ENCODE data around the gene UVSSA. TPM values are rescaled to one million over a fixed set of nuclear protein-coding genes. Genes with fewer than 3 reads are reported as not detected.
"Not testable (repeated sequence)": the region's sequence is repeated elsewhere in the genome, so short reads cannot be mapped to it uniquely, and the experiment has no call there.

The UVSSA gene
- polyA plus RNA-seq, 4 donors: 4.9 to 23.8 (median 13.5) TPM

DNA sequence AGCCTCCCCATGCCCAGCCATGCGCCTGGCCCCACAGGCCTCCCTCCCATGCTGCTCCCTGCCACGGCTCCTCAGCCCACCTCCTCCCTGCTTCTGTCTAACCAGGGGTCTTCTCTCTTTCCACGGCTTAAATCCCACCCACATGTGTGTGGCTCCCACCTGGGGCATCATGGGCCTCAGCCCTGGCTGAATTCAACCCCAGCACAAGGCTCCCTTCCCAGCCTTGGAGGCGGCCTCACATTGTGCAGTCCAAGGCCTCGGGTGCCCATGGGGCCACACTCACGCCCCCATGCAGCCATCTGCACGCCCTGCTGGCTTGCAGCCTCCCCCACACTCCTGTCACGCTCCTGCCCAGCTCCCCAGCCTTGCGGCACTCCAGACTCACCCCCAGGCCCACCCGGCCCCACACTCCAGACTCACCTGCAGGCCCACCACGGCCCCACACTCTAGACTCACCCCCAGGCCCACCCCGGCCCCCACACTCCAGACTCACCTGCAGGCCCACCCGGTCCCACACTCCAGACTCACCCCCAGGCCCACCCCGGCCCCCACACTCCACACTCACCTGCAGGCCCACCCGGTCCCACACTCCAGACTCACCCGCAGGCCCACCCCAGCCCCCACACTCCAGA, 30.4 kb upstream of the UVSSA start:
- no peak for DNase-seq (ENCODE audit: low read depth in 4 of 4, low spot score in 2 of 4)

DNA sequence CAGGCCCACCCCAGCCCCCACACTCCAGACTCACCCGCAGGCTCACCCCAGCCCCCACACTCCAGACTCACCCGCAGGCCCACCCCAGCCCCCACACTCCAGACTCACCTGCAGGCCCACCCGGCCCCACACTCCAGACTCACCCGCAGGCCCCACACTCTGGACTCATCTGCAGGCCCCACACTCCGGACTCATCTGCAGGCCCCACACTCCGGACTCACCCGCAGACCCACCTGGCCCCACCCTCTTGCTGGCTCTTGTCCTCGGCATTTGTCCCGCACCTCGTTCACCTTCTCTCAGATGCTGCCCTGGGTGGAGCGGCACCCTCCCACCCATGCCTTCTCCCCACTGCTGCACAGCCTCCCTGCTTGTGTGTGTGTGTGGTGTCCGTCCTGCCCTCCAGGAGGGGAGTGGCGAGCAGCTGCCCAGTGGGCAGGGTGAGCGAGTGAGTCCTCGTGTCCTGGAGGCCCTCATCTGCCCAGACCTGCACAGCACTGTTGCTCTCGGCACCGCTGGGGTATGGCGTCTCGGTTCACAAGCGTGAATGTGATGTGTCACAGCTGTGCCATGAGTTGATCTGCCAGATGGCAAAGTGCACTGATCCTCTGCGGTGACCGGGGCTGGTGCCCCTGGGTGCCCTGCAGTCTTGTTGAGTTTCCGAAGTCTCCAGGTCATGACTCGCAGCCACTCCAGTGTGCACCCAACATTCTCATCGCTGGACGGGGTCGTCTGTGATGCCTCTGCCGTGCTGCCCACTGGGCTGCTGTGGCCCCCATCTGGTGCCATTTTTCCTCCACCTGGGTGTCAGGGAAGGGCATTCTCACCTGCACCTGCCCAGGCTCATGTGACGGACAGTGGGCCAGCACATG, 29.6 kb upstream of the UVSSA start:
- no peak for DNase-seq (ENCODE audit: low read depth in 4 of 4, low spot score in 2 of 4)

DNA sequence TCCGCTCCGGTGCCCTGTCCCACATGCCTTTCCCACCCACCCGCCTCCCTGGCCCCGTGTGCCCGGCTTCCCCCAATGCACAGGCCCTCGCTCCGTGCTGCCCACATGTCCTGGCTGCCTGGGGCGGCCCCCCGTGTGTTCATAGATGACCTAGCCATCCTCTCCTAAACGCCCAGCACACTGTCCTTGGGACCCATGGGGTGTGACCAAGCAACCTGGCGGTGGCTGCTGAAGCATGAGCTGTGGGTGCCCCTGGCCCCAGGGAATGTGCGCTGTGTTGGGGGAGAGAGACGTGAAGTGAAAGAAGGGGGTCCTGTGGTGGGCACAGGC, 29.0 kb upstream of the UVSSA start:
- no peak for DNase-seq (ENCODE audit: low read depth in 4 of 4, low spot score in 2 of 4)

DNA sequence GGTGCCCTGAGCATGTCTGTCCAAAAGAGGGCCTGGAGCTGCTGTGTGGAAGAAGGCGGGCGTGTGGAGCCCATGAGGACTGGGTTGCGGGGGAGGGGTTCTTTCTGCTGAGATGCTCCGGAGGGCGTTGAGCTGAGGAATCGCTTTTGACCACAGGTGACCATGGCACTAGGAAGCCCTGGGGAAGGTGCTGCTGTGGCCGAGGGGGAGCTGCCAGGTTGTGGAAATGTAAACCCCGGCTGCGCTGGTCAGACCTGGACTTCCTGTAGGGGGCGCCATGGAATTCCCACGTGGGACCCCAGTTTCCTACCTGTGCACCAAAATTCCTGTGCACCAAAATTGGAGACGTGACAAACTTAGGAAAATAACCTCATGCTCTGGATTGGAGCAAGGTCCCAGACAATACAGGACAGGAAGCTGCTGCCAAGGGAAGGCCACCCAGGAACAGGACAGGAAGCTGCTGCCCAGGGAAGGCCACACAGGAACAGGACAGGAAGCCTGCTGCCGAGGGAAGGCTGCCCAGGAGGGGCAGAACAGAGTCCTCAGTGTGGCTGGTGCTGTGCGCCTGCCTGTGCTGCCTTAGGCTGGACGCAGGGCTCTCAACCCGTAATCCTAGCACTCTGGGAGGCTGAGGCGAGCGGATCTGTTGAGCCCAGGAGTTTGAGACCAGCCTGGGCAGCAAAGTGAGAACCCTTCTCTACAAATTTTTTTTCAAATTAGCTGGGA, 28.4 kb upstream of the UVSSA start:
- DNase-seq (ENCODE audit: low read depth in 4 of 4, low spot score in 2 of 4): no peak

DNA sequence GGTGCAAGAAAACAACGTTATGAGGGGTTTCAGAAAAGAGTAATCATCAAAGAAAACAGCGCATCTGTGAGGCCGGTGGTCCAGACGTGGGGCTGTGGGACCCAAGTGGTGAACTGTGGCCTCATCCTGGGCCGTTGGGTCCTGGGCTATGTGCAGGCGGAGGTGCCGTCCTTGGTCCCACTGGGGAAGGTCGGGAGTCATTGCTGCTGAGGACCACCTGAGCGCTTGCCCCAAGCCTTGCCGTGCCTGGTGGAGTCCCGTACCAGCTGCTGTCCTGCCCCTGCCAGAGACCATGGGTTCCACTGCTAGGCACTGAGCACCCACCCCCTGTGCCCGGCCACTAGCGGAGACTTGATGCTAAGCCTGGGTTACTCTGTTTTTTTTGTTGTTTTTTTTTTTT, 25.5 kb upstream of the UVSSA start:
- no peak for DNase-seq (ENCODE audit: low read depth in 4 of 4, low spot score in 2 of 4)

DNA sequence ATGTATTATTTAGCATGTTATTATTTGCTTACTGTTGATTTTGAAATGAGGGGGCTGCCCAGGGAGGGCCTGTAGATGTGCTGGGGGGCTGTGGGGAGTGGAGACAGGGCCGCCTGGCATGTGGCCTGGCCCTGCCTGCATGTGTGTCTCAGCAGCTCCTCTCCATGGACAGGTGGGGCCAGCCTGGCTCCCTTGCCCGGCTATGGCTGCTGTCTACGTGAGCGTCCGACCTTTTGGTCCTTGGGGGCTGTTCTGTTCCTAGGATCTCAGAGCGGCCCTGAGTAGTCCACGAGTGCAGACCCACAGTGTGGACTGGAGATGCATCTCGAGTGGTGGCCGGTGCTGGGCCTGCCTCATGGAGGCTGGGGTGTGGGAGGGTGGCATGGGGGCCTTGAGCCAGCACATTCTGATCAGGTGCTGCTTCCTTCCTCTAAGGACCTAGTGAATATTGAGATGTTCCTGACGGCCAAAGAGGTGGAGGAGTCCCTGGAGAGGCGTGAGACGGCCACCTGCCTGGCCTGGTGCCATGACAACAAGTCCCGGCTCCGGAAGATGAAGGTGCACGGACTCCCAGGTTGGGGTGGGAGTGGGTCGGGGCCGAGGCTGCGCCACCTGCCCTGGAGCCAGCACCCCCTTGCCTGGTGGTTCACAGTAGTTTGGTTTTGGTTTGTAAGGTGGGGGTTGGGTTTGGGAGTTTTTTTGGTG, 24.9 kb upstream of the UVSSA start:
- DNase-seq (ENCODE audit: low read depth in 4 of 4, low spot score in 2 of 4): no peak

DNA sequence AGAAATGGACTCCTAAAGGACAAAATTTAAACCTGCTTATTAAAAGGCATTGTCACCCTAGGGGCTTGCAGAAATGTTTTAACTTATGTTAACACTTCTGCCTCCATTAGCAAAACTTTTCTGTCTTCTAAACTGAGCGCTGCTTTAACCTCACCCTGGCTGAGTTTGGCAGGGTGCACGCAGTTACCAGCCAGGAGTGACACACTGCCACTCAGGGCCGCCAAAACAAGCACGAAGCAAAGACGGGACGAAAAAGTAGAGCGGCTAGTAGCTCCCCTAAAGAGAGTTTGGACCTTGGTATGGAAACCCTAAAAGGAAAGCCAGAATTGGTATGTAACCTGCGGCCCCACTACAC, 23.8 kb upstream of the UVSSA start:
- no peak for DNase-seq (ENCODE audit: low read depth in 4 of 4, low spot score in 2 of 4)

DNA sequence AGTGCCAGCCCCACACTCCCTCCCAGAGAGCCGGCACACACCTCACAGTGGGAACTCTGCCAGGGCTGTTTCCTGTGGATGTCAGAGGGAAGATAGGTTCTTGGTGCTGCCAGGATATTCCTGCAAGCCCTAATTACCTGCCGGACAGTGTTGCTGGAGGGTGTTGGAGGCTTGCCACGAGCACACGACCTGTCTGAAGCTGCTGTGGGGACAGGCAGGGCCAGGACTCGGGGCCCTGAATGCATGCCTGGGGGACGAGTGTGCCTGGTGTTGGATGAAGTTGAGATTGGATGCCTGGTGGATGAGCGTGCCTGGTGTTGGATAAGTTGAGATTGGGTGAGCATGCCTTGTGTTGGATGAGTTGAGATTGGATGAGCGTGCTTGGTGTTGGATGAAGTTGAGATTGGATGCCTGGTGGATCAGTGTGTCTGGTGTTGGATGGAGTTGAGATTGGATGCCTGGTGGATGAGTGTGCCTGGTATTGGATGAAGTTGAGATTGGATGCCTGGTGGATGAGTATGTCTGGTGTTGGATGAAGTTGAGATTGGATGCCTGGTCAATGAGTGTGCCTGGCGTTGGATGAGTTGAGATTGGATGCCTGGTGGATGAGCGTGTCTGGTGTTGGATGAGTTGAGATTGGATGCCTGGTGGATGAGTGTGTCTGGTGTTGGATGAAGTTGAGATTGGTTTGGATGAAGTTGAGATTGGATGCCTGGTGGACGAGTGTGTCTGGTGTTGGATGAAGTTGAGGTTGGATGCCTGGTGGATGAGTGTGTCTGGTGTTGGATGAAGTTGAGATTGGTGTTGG, 23.2 kb upstream of the UVSSA start:
- no peak for DNase-seq (ENCODE audit: low read depth in 4 of 4, low spot score in 2 of 4)

DNA sequence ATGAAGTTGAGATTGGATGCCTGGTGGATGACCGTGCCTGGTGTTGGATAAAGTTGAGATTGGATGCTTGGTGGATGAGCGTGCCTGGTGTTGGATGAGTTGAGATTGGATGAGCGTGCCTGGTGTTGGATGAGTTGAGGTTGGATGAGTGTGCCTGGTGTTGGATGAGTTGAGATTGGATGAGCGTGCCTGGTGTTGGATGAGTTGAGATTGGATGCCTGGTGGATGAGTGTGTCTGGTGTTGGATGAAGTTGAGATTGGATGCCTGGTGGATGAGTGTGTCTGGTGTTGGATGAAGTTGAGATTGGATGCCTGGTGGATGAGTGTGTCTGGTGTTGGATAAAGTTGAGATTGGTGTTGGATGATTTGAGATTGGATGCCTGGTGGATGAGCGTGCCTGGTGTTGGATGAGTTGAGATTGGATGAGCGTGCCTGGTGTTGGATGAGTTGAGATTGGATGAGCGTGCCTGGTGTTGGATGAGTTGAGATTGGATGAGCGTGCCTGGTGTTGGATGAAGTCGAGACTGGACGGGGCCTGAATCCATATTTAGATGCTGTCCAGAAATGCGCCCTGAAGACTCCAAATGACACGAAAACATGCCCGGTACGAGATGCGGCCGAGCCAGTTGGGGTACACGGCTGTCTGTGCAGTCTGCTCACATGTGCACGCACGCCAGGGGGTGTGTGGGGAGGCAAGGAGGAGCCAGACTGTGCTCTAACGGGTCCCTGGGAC, 22.4 kb upstream of the UVSSA start:
- DNase-seq (ENCODE audit: low read depth in 4 of 4, low spot score in 2 of 4): not testable (repeated sequence)

DNA sequence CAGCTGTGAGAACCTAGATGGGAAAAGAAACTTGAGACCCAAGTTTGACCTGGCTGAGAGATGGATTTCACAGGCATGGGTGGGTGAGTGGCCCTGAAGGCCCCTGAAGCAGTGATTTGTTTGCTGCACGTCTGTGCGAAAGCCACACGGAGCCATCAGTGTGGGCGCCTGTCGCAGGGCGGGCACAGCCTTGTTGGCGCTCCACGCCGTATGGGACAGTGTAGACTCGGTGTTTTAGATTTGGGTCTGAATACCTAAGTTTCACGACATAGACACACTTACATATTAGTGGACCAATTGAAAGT, 21.9 kb upstream of the UVSSA start:
- no peak for DNase-seq (ENCODE audit: low read depth in 4 of 4, low spot score in 2 of 4)

DNA sequence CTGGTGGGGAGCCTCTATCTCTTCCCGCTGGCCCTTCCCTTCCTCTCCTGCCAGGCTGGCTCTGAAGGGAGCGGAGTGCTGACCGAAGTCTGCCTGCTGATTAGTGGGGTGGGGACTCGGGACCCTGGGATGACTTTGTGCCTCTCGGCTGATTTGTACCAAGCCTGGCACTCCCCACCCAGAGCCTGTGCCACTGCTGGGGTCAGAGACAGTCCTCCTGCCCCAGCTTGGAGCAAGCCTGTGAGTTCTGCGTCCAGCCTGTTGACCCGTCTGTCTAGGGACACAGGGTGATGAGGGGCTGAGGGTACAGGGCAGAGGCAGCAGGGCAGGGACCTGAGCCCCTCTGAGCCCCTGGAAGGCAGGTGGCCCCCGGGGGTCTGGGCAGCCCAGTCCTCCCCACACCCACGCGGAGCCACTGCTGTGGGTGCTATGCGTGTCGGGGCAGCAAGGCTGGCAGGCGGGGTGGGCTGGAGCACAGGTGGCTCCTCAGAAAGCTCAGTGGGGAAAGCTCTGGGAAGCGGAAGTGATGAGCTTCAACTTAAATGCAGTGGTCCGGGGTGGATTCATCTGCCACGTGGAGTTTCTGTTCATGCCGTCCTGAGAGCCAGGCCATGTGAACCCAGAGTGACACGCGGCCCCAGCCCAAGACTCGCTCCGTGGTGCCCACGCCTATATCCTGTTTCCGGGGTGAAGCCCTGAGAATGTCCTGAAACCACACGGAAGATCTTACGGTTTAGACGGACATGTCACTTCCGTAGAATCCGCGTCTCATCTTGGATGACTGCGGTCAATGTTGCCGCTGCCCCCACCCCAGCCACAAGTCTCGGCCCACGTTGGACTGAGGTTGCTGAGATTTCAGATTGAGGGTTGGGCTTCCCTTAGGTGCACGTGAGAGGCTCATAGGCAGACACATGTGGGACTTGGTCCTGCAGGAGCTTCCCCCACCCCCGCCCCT, 21.1 kb upstream of the UVSSA start:
- DNase-seq (ENCODE audit: low read depth in 4 of 4, low spot score in 2 of 4): no peak

DNA sequence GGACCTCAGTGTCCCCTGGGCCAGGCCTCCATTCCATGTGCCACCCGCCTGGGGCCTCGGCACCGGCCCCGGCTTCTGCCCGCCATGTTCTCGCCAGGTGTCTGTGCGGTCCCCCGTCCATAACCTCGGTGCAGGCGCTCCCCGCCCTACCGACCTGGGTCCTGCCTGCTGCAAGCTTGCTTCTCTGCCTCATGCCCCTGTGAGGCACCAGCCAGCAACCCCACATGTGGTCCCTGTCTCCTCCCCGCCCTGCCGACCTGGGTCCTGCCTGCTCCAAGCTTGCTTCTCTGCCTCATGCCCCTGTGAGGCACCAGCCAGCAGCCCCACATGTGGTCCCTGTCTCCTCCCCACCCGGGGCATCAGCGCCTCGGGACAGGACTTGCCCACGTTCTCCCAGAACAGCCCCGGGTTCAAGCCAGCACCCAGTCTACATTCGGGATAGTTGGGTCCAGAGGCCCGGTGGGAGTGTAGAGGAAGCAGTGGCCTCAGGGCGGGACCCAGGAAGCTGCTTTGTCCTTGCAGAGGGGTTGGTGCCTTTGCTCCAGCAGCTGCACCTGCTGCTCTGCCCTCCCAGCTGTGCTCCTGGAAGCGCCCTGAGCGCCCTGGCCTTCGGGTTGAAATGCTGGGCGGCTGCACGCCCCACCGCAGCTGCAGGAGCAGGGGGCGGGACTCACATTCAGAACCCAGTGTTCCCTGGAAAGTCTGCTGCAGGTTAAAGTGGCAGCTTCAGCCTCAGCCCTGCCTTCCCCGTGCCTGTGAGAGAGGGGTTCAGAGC, 20.1 kb upstream of the UVSSA start:
- no peak for DNase-seq (ENCODE audit: low read depth in 4 of 4, low spot score in 2 of 4)

DNA sequence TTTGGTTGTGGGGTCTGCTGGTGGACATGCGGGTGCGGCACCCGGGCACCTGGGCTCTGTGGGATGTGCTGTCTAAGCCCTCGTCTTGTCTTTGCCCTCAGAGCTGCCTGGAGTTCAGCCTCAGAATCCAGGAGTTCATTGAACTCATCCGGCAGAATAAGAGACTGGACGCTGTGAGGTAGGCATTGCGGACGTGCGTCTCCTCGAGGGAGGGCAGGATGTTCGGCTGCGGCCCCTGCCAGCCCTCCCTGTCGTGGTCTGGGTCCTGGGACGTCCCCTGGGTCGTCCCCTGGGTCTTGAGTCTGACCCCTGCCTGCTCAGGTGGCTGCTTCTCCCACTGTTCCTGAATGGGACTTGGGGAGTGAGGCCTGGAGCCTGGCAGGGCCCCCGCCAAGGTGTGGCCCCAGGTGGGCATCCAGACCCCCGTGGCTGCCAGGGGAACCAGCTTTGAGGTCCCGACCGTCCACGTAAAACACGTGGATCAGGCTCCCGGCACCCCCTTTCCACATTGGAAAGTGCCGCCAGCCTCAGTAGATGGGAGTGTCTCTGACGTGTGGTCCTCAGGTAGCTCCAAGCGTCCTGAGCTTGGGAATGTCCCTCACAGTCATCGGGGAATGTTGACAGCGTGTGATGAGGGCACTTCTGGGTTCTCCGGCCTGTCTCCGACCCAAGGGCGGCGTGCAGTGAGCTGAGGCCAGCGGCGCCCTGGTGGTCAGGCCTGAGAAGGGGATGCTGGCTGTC, 19.3 kb upstream of the UVSSA start:
- no peak for DNase-seq (ENCODE audit: low read depth in 4 of 4, low spot score in 2 of 4)

DNA sequence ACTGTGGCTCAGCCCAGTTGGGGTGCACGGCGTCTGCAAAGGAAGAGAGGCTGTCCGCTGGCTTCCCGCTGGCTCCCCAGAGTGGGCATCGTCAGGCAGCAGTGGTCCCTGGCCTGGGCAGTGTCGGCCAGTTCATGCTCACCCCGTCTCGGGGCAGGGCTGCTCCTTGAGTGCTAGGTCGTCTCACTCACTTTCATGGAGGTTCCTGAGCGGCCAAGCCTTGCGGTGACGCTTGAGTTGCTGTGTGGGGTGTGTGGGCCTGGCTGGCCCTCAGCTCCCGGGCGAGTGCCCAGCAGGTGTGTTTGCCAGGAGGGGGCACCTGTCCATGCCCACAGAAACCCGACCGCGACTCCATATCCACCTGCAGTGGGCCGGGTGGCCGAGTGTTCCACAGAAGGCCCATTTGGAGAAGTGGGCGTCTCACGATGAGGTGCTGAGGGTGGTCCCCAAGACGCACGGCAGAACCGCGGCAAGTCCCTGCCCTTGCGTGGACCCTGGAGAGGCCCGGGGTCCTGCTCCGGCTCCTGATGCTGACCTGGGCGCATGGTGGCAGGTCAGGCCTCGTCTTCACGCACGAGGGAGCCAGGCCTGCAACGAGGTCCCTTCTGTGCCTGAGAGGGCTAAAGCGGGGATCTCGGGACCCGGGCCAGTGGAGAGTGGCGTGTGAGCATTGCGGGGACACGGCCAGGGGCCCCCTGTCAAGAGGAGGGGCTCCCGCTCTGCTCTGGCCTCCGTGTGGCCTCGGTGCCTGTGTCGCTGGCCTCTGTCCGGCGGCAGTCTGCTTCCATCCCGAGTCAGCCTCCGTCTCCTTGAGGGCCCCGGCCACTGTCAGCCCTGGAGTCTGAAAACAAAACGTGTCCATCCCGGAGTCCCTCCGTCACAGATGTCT, 18.5 kb upstream of the UVSSA start:
- DNase-seq (ENCODE audit: low read depth in 4 of 4, low spot score in 2 of 4): no peak

DNA sequence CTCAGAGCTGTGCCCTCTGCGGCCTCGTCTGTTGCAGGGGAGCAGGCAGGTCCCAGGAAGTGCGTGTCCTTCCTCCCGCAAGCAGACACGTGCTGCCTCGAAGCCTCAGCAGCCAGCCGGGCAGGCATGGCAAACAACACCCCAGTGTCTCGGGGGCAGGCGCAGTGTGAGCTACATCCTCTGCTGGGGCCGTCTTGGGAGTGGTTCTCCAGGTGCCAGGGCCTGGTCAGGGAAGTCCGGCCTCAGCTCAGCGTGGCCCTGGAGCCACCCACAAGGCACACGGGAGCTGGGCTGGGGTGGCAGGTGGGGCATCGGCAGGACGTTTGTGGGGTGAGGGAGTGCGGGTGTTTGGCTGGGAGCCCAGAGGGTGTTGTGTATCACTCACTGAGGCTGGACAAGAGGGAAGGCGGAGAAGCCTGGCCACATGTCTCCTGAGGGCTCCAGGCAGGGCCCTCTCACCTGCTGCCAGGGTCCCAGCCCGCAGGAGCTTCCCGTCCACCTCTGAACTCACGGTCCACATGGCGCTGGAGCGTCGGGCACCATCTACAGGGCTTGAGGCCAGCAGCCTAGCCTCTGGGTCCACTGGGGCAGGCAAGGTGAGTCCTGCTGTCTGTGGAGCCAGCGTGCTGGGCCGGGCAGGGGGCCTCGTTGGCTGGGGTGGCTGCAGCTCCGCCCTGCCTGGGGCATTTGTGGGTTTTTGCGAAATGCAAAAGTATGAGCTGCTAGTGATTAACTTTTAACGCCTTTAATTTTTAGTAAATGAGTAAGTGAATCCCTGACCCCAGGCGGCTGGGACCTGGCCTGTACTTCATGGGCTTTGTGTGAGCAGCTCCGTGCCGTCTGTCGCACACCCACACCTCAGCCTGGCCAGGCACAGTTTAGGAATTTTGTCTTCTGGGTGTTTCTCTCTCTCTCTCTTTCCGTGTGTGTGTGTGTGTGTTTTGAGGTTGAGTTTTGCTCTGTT, 17.3 kb upstream of the UVSSA start:
- DNase-seq (ENCODE audit: low read depth in 4 of 4, low spot score in 2 of 4): no peak
